Left ventricle myocardium inferior (tissue), 1 donor: ENCODE data around the gene TNFSF13. TPM values are rescaled to one million over a fixed set of nuclear protein-coding genes. Genes with fewer than 3 reads are reported as not detected.

Experiments used
- DNase-seq: peaks from one replicate; pipeline ENCODE4 v3.0.0-alpha.2; 2020
- H3K27ac ChIP-seq: fragments of 200-600 bp; replicated peaks from 2 replicates; pipeline ENCODE4 v1.8.0; 2021
- H3K27me3 ChIP-seq: fragments of 200-600 bp; 2 replicates; pipeline ENCODE4 v1.8.0; 2021; ENCODE audit warnings: low read depth
- H3K36me3 ChIP-seq: fragments of 200-600 bp; 2 replicates; pipeline ENCODE4 v1.8.0; 2021
- H3K4me1 ChIP-seq: fragments of 200-600 bp; 2 replicates; pipeline ENCODE4 v1.8.0; 2021
- H3K4me3 ChIP-seq: fragments of 200-600 bp; 2 replicates; pipeline ENCODE4 v1.8.0; 2021; ENCODE audit warnings: mild to moderate bottlenecking, moderate library complexity
- H3K9me3 ChIP-seq: fragments of 200-600 bp; replicated peaks from 2 replicates; pipeline ENCODE4 v1.8.0; 2021
- intact Hi-C: fragments of 100-400 bp; cut with micrococcal nuclease; formaldehyde crosslinking; loops from one replicate; pipeline ENCODE4 v1.11.0; 2022
- total RNA-seq: library from RNA; stranded (reverse); fragmentation: NEBNext Ultra II Directional; extraction: Animal tissue kit (Norgen Biotek cat#: 25700); gene quantifications from one replicate; pipeline ENCODE4 v1.2.1, GENCODE V29; 2021
- TF ChIP-seq, protein P1 (sequence below): fragments of 200-600 bp; IDR thresholded peaks from 2 replicates; pipeline ENCODE4 v1.8.0; 2021; ENCODE audit warnings: antibody characterized with exemption, mild to moderate bottlenecking, borderline replicate concordance
- donor health status: DM: no; HTN: yes; CAD: no; lungs with severe emphysema.

The TNFSF13 gene
- total RNA-seq, 1 donor from 2014 or later, result 6.3 TPM

DNA sequence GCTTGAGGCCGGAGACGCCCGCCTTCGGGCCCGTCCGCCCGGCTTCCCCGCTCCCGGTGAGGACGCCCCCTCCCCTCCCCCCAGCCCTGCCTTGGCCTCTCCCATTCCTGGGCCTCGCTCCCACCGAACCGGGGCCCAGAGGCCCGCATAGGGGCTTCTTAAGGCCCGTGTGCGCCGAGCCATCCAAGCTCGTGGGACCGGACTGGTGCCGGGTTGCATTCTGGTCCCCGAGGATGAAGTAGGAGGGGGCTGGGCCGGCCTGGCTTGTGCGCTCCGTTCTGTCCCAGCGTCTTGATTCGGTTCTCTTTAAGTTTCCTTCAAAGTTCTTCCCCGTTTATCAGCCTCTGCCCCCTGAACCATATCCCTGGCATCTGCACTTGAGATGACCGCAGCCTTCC lies 3.7 kb downstream of the TNFSF13 start:
- H3K9me3 ChIP-seq, result no peaks in the 10 kb centered on the region
- H3K27me3 ChIP-seq, result no peaks in the 10 kb centered on the region
- peaks cover 77% of the 10 kb centered on the region for H3K4me1 ChIP-seq
- intact Hi-C loops, result loop anchor here (10.0 kb wide), 1 partner anchor 47 kb away; no protein-coding TSS in a partner anchor
- H3K4me3 ChIP-seq, result peak overlapping the region; percentile 99
- peak overlapping the region; percentile 94 for H3K27ac ChIP-seq
- TF ChIP-seq, protein P1, sequence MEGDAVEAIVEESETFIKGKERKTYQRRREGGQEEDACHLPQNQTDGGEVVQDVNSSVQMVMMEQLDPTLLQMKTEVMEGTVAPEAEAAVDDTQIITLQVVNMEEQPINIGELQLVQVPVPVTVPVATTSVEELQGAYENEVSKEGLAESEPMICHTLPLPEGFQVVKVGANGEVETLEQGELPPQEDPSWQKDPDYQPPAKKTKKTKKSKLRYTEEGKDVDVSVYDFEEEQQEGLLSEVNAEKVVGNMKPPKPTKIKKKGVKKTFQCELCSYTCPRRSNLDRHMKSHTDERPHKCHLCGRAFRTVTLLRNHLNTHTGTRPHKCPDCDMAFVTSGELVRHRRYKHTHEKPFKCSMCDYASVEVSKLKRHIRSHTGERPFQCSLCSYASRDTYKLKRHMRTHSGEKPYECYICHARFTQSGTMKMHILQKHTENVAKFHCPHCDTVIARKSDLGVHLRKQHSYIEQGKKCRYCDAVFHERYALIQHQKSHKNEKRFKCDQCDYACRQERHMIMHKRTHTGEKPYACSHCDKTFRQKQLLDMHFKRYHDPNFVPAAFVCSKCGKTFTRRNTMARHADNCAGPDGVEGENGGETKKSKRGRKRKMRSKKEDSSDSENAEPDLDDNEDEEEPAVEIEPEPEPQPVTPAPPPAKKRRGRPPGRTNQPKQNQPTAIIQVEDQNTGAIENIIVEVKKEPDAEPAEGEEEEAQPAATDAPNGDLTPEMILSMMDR, result no peak
- H3K36me3 ChIP-seq, result peaks cover 43% of the 10 kb centered on the region
- no peak for DNase-seq

DNA sequence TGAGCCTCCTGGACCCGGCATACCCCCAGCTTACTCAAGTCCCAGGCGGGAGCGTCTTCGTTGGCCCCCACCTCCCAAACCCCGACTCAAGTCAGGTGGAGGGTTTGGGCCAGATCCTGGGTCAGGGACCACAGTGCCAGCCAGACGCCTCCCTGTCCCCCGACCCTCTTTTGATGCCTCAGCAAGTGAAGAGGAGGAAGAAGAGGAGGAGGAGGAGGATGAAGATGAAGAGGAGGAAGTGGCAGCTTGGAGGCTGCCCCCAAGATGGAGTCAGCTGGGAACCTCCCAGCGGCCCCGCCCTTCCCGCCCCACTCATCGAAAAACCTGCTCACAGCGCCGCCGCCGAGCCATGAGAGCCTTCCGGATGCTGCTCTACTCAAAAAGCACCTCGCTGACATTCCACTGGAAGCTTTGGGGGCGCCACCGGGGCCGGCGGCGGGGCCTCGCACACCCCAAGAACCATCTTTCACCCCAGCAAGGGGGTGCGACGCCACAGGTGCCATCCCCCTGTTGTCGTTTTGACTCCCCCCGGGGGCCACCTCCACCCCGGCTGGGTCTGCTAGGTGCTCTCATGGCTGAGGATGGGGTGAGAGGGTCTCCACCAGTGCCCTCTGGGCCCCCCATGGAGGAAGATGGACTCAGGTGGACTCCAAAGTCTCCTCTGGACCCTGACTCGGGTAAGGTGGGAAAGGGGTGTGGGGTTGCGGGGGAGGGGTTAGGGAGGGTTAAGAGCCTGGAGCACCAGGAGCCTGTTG lies 4.7 kb downstream of the TNFSF13 start:
- peaks cover 51% of the 10 kb centered on the region for H3K36me3 ChIP-seq
- H3K4me3 ChIP-seq, result peak overlapping the region; percentile 99

DNA sequence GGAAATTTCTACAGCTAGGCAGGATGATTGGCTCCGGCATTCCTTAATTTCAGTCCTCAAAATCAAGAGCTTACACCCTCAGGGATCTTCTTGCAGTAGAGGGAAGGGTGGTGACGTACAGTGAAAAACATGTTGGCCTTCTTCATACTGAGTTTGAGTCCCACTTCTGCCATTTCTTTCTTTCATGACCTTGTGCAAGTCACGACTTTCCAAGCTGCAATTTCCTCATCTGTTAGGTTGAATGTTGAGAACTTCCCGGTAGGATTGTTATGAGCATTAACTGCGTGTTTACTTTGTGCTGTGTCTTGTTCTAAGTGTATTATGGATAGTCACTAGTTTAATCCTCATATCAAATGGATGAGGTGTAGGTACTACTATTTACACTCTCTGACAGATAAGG lies 11.0 kb downstream of the TNFSF13 start:
- intact Hi-C loops, result loop anchor here (10.0 kb wide), 1 partner anchor 55 kb away; no protein-coding TSS in a partner anchor
- H3K27ac ChIP-seq, result no peak overlapping the region
- H3K4me3 ChIP-seq, result no peak overlapping the region
- H3K36me3 ChIP-seq, result peaks cover 71% of the 10 kb centered on the region
- TF ChIP-seq, protein P1, result no peak
- peaks cover 28% of the 10 kb centered on the region for H3K4me1 ChIP-seq
- no peaks in the 10 kb centered on the region for H3K27me3 ChIP-seq
- DNase-seq, result no peak
- H3K9me3 ChIP-seq, result no peaks in the 10 kb centered on the region

More for the DNA sequence above, 4.7 kb downstream of the TNFSF13 start:
- H3K27ac ChIP-seq, result no peak overlapping the region
- TF ChIP-seq, protein P1, result no peak
- intact Hi-C loops, result loop anchor here (10.0 kb wide), 1 partner anchor 48 kb away; no protein-coding TSS in a partner anchor
- no peak for DNase-seq
- H3K4me1 ChIP-seq, result peaks cover 66% of the 10 kb centered on the region
- no peaks in the 10 kb centered on the region for H3K9me3 ChIP-seq
- no peaks in the 10 kb centered on the region for H3K27me3 ChIP-seq

DNA sequence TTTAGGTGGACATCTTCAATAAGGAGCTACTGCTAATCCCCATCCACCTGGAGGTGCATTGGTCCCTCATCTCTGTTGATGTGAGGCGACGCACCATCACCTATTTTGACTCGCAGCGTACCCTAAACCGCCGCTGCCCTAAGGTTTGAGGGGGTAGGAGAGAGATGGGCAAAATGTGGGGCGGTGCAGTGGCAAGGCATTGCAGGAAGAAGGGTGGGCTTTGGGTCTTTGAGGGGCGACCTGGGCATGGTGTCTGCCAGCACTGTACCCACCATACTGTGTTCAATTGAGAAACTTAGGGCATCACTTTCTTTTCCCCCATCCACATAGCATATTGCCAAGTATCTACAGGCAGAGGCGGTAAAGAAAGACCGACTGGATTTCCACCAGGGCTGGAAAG lies 11.8 kb downstream of the TNFSF13 start:
- Histone ChIP-seq H3K27me3 (no peaks in the 10 kb centered on the region), H3K4me1 (peaks cover 32% of the 10 kb centered on the region), H3K36me3 (peaks cover 71% of the 10 kb centered on the region), H3K9me3 (no peaks in the 10 kb centered on the region), H3K27ac (no peak overlapping the region), H3K4me3 (no peak overlapping the region)
- no peak for DNase-seq
- TF ChIP-seq, protein P1, result no peak
- intact Hi-C loops, result no loop called here

DNA sequence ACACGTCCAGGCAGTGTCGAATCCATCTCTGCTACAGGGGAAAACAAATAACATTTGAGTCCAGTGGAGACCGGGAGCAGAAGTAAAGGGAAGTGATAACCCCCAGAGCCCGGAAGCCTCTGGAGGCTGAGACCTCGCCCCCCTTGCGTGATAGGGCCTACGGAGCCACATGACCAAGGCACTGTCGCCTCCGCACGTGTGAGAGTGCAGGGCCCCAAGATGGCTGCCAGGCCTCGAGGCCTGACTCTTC lies 13.7 kb downstream of the TNFSF13 start:
- Histone ChIP-seq H3K36me3 (peaks cover 71% of the 10 kb centered on the region), H3K27me3 (no peaks in the 10 kb centered on the region), H3K4me3 (peak overlapping the region; percentile 95), H3K9me3 (no peaks in the 10 kb centered on the region), H3K4me1 (peaks cover 51% of the 10 kb centered on the region), H3K27ac (peak overlapping the region; percentile 98)
- TF ChIP-seq, protein P1, result no peak
- intact Hi-C loops, result no loop called here
- no peak for DNase-seq
